ENCODE results near the gene FCER1A. TPM values are rescaled to one million over a fixed set of nuclear protein-coding genes. Genes with fewer than 3 reads are reported as not detected.

The FCER1A gene
- total and polyA plus RNA-seq, 10 of the 15 experiments (the other 5 are each of a cell fraction or from before 2014, with no cell fraction given), result 0.06 to 0.62 (median 0.20) TPM; not detected in 5

GRCh38 chr1:159279773-159280172 lies 22.4 kb upstream of the FCER1A start:
- H3K9me3 ChIP-seq (replicated peaks; ENCODE audit: control insufficient read depth, insufficient read depth, low read length), result no peaks in the 10 kb centered on the region
- ChIA-PET POLR2A (no interaction called here), CTCF (no interaction called here), RAD21 (ENCODE audit: unreplicated experiment) (no interaction called here), SMC1A (ENCODE audit: uncharacterized antibody, unreplicated experiment) (no interaction called here)
- BruUV-seq (replicated peaks), result no TSS peak
- no peak overlapping the region for H3K27ac ChIP-seq (ENCODE audit: control insufficient read depth, insufficient read depth)
- H3K4me2 ChIP-seq (ENCODE audit: control insufficient read depth, insufficient read depth), result no peak overlapping the region
- H3K27me3 ChIP-seq (replicated peaks in 1 of 2; ENCODE audit: control insufficient read depth in 2 of 2, insufficient read depth in 2 of 2, low read length in 1 of 2), result peaks cover 0 to 3% of the 10 kb centered on the region in 2 experiments; a peak in 1 of 4 replicates
- ATAC-seq (no peak), DNase-seq (ENCODE audit: low read depth, low spot score) (no peak), FAIRE-seq (no peak)
- H3K79me2 ChIP-seq (ENCODE audit: control insufficient read depth, insufficient read depth, low read length), result no peaks in the 10 kb centered on the region
- TF ChIP-seq MYB (IDR thresholded peaks at IDR 0.05; ENCODE audit: borderline replicate concordance, low read depth, low read length), result no peak
- no peak for TF ChIP-seq CEBPB (IDR thresholded peaks at IDR 0.05; ENCODE audit: borderline replicate concordance in 1 of 2, low read depth in 2 of 2, low read length in 2 of 2)
- no peak for TF ChIP-seq ZNF207 (IDR thresholded peaks at IDR 0.05; ENCODE audit: borderline replicate concordance)
- TF ChIP-seq SREBF1 (IDR thresholded peaks at IDR 0.05; ENCODE audit: low read length), result no peak
- no peak for TF ChIP-seq IRF4 (IDR thresholded peaks at IDR 0.05; ENCODE audit: low read depth, low read length)
- no peak for TF ChIP-seq USF1 (IDR thresholded peaks at IDR 0.05; ENCODE audit: borderline replicate concordance, extremely low read length, insufficient read depth, low read depth, low read length)
- no peak for TF ChIP-seq REST (IDR thresholded peaks at IDR 0.05; ENCODE audit: low read depth, low read length)
- TF ChIP-seq JUNB (IDR thresholded peaks at IDR 0.05), result no peak
- TF ChIP-seq SMARCA5 (IDR thresholded peaks at IDR 0.05), result no peak
- TF ChIP-seq BCL3 (IDR thresholded peaks at IDR 0.05; ENCODE audit: borderline replicate concordance, insufficient read depth, low read depth, low read length, poor library complexity, severe bottlenecking), result no peak
- TF ChIP-seq RCOR1 (conservative IDR thresholded peaks at IDR 0.05; ENCODE audit: low read depth, low read length), result no peak
- in situ Hi-C loops (cut with MboI), result no loop called here
- H3K4me1 ChIP-seq (ENCODE audit: control insufficient read depth, insufficient read depth, low read length), result no peaks in the 10 kb centered on the region
- H3K4me3 ChIP-seq, result no peak overlapping the region
- intact Hi-C loops (cut with micrococcal nuclease; ENCODE audit: unreplicated experiment), result loop anchor here (10.0 kb wide), 1 partner anchor 65 kb away; no protein-coding TSS in a partner anchor
- no peak overlapping the region for H2AFZ ChIP-seq (ENCODE audit: control insufficient read depth, low read depth, low read length)
- no peak overlapping the region for H3K9ac ChIP-seq (ENCODE audit: control insufficient read depth, insufficient read depth, low read length)
- no peaks in the 10 kb centered on the region for H4K20me1 ChIP-seq (ENCODE audit: control insufficient read depth, insufficient read depth)
- no peaks in the 10 kb centered on the region for H3K36me3 ChIP-seq (ENCODE audit: control insufficient read depth in 2 of 2, insufficient read depth in 2 of 2, low read length in 1 of 2)
- WGBS (ENCODE audit: insufficient coverage, insufficient replicate concordance, low lambda C conversion rate, missing lambda C conversion rate), result 0% methylated on average over 5 of the region's 5 CpGs
